Gastroesophageal sphincter (tissue), 4 donors: ENCODE measurements around the gene HDC. TPM values are rescaled to one million over a fixed set of nuclear protein-coding genes. Genes with fewer than 3 reads are reported as not detected.

Source experiments
- ATAC-seq: fragments of 150-250 bp; one replicate; pipeline ENCODE4 v1.9.1; 2016; ENCODE audit warnings: mild to moderate bottlenecking, moderate library complexity
- H3K27ac ChIP-seq, 4 donors: fragments of 200-600 bp; sonication (generic) in 3 of 4; 1 replicate in 3 of 4; 2 replicates in 1 of 4; pipeline ENCODE4 v1.5.1; 2016 to 2019
- H3K27me3 ChIP-seq: fragments of 200-600 bp; sonication (generic); one replicate; pipeline ENCODE4 v1.5.1; 2019
- H3K36me3 ChIP-seq, 2 donors: fragments of 200-600 bp; sonication (generic); one replicate each; pipeline ENCODE4 v1.5.1; 2019; ENCODE audit warnings: control low read depth in 1 of 2
- H3K4me1 ChIP-seq, 3 donors: fragments of 200-600 bp; sonication (generic); 1 replicate in 2 of 3; 2 replicates in 1 of 3; pipeline ENCODE4 v1.5.1; 2016 to 2019; ENCODE audit warnings: control low read depth in 2 of 3
- H3K4me3 ChIP-seq, 2 donors: fragments of 200-600 bp; sonication (generic); one replicate each; pipeline ENCODE4 v1.5.1; 2019; ENCODE audit warnings: mild to moderate bottlenecking in 1 of 2, moderate library complexity in 1 of 2
- H3K9me3 ChIP-seq, 3 donors: fragments of 200-600 bp; sonication (generic); one replicate each; pipeline ENCODE4 v1.5.1; 2017 to 2019; ENCODE audit warnings: control low read depth in 2 of 3
- CTCF ChIP-seq, 4 experiments: fragments of 200-600 bp in 2 of 4; fragments of 450-650 bp in 2 of 4; sonication (generic) in 1 of 4; IDR thresholded peaks; one replicate each; pipeline ENCODE4 v1.5.1; 2017 to 2019; ENCODE audit warnings: antibody characterized with exemption in 4 of 4, mild to moderate bottlenecking in 2 of 4, moderate library complexity in 2 of 4
- EP300 ChIP-seq: sonication (generic); formaldehyde crosslinking; IDR thresholded peaks from one replicate; pipeline ENCODE4 v1.6.1; 2017; ENCODE audit warnings: antibody characterized with exemption, mild to moderate bottlenecking
- POLR2A ChIP-seq, 2 donors: fragments of 450-650 bp; IDR thresholded peaks; one replicate each; pipeline ENCODE4 v1.6.1; 2017; ENCODE audit warnings: antibody characterized with exemption in 2 of 2, mild to moderate bottlenecking in 2 of 2, moderate library complexity in 1 of 2
- POLR2AphosphoS5 ChIP-seq: sonication (generic); formaldehyde crosslinking; IDR thresholded peaks from one replicate; pipeline ENCODE4 v1.6.1; 2017; ENCODE audit warnings: antibody characterized with exemption
- WGBS, 2 donors: methylation state at CpG; one replicate each; pipeline ENCODE4 v1.1.5; 2018; ENCODE audit warnings: low coverage in 1 of 2; 5-methylcytosine and 5-hydroxymethylcytosine counted together
- small RNA-seq, 4 donors: library from RNA; depleted of rRNA; stranded (forward); fragments of <200 nt; gene quantifications; one replicate each; pipeline ENCODE3, GENCODE V24; 2016
- total RNA-seq, 4 donors: library from RNA; depleted of rRNA; stranded (reverse); fragments of >200 nt; gene quantifications; one replicate each; pipeline ENCODE4 v1.1.0, GENCODE V29; 2016

Gene HDC
- total RNA-seq, 4 donors from 2014 or later, result 3.1 to 4.2 (median 4.0) TPM; not detected in 1

DNA sequence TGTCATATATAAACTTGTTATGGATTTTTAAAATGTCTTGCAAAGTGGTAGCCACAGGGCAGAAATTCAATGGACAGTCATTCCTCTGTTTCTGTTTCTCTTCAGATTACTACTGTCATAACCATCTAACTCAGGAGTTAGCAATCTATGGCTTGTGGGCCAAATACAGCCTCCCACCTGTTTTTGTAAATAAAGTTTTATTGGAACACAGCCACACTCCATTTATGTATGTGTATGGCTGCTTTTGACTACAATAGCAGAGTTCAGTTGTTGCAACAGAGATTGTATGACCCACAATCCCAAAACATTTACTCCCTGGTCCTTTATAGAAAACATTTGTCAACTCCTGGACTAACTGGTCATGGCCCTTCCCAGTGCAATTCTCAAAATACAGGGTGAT is 63.5 kb downstream of the HDC start:
- Histone ChIP-seq H3K27me3 (no peaks in the 10 kb centered on the region), H3K9me3 (no peaks in the 10 kb centered on the region), H3K36me3 (no peaks in the 10 kb centered on the region), H3K4me3 (no peak overlapping the region), H3K27ac (no peak overlapping the region), H3K4me1 (no peaks in the 10 kb centered on the region)
- no peak for ATAC-seq
- no peak for TF ChIP-seq POLR2AphosphoS5
- TF ChIP-seq CTCF (IDR thresholded peaks at IDR 0.05), result no peak
- TF ChIP-seq EP300, result no peak
- no peak for TF ChIP-seq POLR2A (IDR thresholded peaks at IDR 0.05)

DNA sequence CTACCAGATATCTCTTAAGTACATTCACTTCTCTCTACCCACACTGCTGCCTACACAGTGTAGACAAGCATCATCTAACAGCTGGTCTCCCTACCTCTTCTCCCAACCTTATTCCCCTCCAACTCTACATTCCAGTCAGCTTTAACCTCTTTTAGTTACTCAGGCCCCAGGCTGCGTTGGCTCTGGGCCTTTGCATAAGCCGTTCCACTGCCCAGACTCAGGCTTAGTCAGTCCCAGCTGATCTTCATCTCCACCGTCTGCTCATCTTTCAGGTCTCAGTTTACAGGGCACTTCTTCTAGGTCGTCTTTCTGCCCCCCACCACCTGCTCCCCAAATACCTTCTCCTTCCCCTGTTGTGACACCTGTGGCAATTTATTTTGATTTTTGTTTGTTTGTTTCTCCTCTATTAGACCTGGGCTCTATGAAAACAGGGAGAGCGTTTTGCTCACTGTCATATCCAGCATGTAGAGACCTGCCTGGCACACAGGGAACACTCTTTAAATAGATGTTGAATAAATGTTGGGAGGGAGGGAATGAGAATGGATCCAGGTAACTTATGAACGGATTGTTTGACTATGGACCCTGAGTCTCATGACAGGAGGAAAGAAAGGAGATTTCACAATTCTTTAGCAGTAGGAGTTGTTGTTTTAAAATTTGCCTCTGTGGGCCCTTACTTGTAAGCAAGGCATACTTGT is 72.5 kb downstream of the HDC start:
- Histone ChIP-seq H3K4me1 (no peaks in the 10 kb centered on the region), H3K27ac (no peak overlapping the region), H3K9me3 (no peaks in the 10 kb centered on the region), H3K4me3 (no peak overlapping the region), H3K27me3 (no peaks in the 10 kb centered on the region), H3K36me3 (no peaks in the 10 kb centered on the region)
- ATAC-seq, result no peak
- 84 to 94% methylated on average over 5 to 6 of the region's 6 CpGs for WGBS, 2 donors
- TF ChIP-seq POLR2A (IDR thresholded peaks at IDR 0.05) (no peak), CTCF (IDR thresholded peaks at IDR 0.05) (no peak), EP300 (no peak), POLR2AphosphoS5 (no peak)

GRCh38 chr15:50192164-50192563 is 73.4 kb downstream of the HDC start:
- no peak for ATAC-seq
- no peaks in the 10 kb centered on the region for H3K36me3 ChIP-seq
- H3K9me3 ChIP-seq, result no peaks in the 10 kb centered on the region
- WGBS, 2 donors, result 100% methylated on average over 1 of the region's 1 CpG
- no peaks in the 10 kb centered on the region for H3K27me3 ChIP-seq
- TF ChIP-seq POLR2AphosphoS5, result no peak
- TF ChIP-seq EP300, result no peak
- TF ChIP-seq CTCF (IDR thresholded peaks at IDR 0.05), result no peak
- TF ChIP-seq POLR2A (IDR thresholded peaks at IDR 0.05), result no peak
- no peak overlapping the region for H3K27ac ChIP-seq
- no peaks in the 10 kb centered on the region for H3K4me1 ChIP-seq
- H3K4me3 ChIP-seq, result no peak overlapping the region

Small RNA genes within 50 kb of the gene (small RNA-seq; reads per million reads assigned to genes)
- 0 reads per million in 4 donors for gene RF00019

Other genes starting within 250 kb of the HDC start
- 1 to 10 TPM; 2.0 to 9.8 (median 9.2) TPM for gene ATP8B4, start 146.5 kb downstream of the HDC start, total RNA-seq
- under 1 TPM in 2 of 4 donors, not detected in 2; 0.13 to 0.22 TPM for gene SLC27A2, start 83.5 kb downstream of the HDC start, total RNA-seq
- 10 to 100 TPM; 15.8 to 26.1 (median 17.8) TPM for gene GABPB1, start 89.5 kb upstream of the HDC start, total RNA-seq
- gene USP8, start 158.7 kb upstream of the HDC start, total RNA-seq, result 10 to 100 TPM; 45.9 to 70.0 (median 55.4) TPM